CD14-positive monocyte (primary cell): ENCODE measurements around the gene GRIN3B. TPM values are rescaled to one million over a fixed set of nuclear protein-coding genes. Genes with fewer than 3 reads are reported as not detected.

ENCODE experiments used
- DNase-seq, 3 donors: peaks; one replicate each; pipeline ENCODE4 v3.0.0-alpha.2; 2011 to 2022
- H2AFZ ChIP-seq: 2 replicates; pipeline ENCODE4 v1.6.0; 2012; ENCODE audit warnings: mild to moderate bottlenecking, low read depth, low read length, inconsistent platforms; ENCODE audit not compliant: insufficient read depth, poor library complexity, severe bottlenecking
- H3K27ac ChIP-seq, 2 donors: 1 replicate in 1 of 2; 2 replicates in 1 of 2; pipeline ENCODE4 v1.5.1; 2012 to 2013; ENCODE audit warnings: low read length in 2 of 2, control low read depth in 1 of 2, inconsistent platforms in 1 of 2, low read depth in 1 of 2, mild to moderate bottlenecking in 1 of 2
- H3K27me3 ChIP-seq, 2 donors: one replicate each; pipeline versions ENCODE4 v1.6.0 to v1.6.1; 2011 to 2013; ENCODE audit warnings: low read length in 2 of 2; ENCODE audit not compliant: control insufficient read depth in 2 of 2, insufficient read depth in 2 of 2
- H3K36me3 ChIP-seq, 2 donors: replicated peaks in 1 of 2; 1 replicate in 1 of 2; 2 replicates in 1 of 2; pipeline versions ENCODE4 v1.5.1 to v1.6.1; 2012 to 2013; ENCODE audit warnings: low read length in 2 of 2, control low read depth in 1 of 2, inconsistent platforms in 1 of 2, mild to moderate bottlenecking in 1 of 2; ENCODE audit not compliant: insufficient read depth in 2 of 2, control insufficient read depth in 1 of 2
- H3K4me1 ChIP-seq, 2 donors: 1 replicate in 1 of 2; 2 replicates in 1 of 2; pipeline versions ENCODE4 v1.5.1 to v1.6.1; 2012 to 2013; ENCODE audit warnings: low read length in 2 of 2, control low read depth in 1 of 2, inconsistent platforms in 1 of 2, mild to moderate bottlenecking in 1 of 2, moderate library complexity in 1 of 2; ENCODE audit not compliant: insufficient read depth in 2 of 2, control insufficient read depth in 1 of 2
- H3K4me2 ChIP-seq: replicated peaks from 2 replicates; pipeline ENCODE3; 2012; ENCODE audit warnings: low read length, moderate library complexity, mild to moderate bottlenecking; ENCODE audit not compliant: poor library complexity, severe bottlenecking; ENCODE audit errors: extremely low read depth
- H3K4me3 ChIP-seq, 3 experiments: fragments of 200-600 bp in 1 of 3; sonication (generic) in 1 of 3; replicated peaks in 1 of 3; 1 replicate in 2 of 3; 2 replicates in 1 of 3; pipeline ENCODE4 v1.5.1; 2011 to 2013; ENCODE audit warnings: low read length in 3 of 3, mild to moderate bottlenecking in 3 of 3, control low read depth in 2 of 3, low read depth in 2 of 3, inconsistent platforms in 1 of 3, moderate library complexity in 1 of 3
- H3K79me2 ChIP-seq: 2 replicates; pipeline ENCODE4 v1.6.0; 2012; ENCODE audit warnings: mild to moderate bottlenecking, control low read depth, inconsistent platforms, low read length, moderate library complexity; ENCODE audit not compliant: insufficient read depth
- H3K9ac ChIP-seq: 2 replicates; pipeline ENCODE4 v1.6.0; 2017; ENCODE audit warnings: low read length, mild to moderate bottlenecking; ENCODE audit not compliant: insufficient read depth, poor library complexity, severe bottlenecking
- H3K9me3 ChIP-seq, 2 donors: replicated peaks in 1 of 2; 1 replicate in 1 of 2; 2 replicates in 1 of 2; pipeline versions ENCODE4 v1.5.1 to v1.6.1; 2012 to 2013; ENCODE audit warnings: low read length in 2 of 2, control low read depth in 1 of 2; ENCODE audit not compliant: control insufficient read depth in 1 of 2, insufficient read depth in 1 of 2
- H4K20me1 ChIP-seq: 2 replicates; pipeline ENCODE4 v1.6.0; 2012; ENCODE audit warnings: mild to moderate bottlenecking, low read length, control low read depth, moderate library complexity; ENCODE audit not compliant: insufficient read depth
- H3K27ac Mint-ChIP-seq, 7 donors: one replicate each; pipeline ENCODE4 v1.8.0; 2020; ENCODE audit warnings: mild to moderate bottlenecking in 7 of 7, mixed read lengths in 7 of 7, moderate library complexity in 6 of 7, inconsistent platforms in 2 of 7
- H3K27me3 Mint-ChIP-seq, 3 donors: one replicate each; pipeline ENCODE4 v1.8.0; 2021 to 2022; ENCODE audit warnings: low read depth in 3 of 3, mild to moderate bottlenecking in 3 of 3, mixed read lengths in 3 of 3, moderate library complexity in 3 of 3, inconsistent platforms in 1 of 3
- H3K36me3 Mint-ChIP-seq, 2 donors: one replicate each; pipeline ENCODE4 v1.8.0; 2020; ENCODE audit warnings: mixed read lengths in 2 of 2, inconsistent platforms in 1 of 2, mild to moderate bottlenecking in 1 of 2
- H3K4me1 Mint-ChIP-seq: one replicate; pipeline ENCODE4 v1.8.0; 2020; ENCODE audit warnings: mild to moderate bottlenecking, mixed read lengths
- H3K4me3 Mint-ChIP-seq, 2 donors: one replicate each; pipeline ENCODE4 v1.8.0; 2020; ENCODE audit warnings: mild to moderate bottlenecking in 2 of 2, mixed read lengths in 2 of 2, moderate library complexity in 1 of 2
- H3K9me3 Mint-ChIP-seq, 7 donors: one replicate each; pipeline ENCODE4 v1.8.0; 2020 to 2022; ENCODE audit warnings: mixed read lengths in 7 of 7, mild to moderate bottlenecking in 6 of 7, moderate library complexity in 6 of 7, inconsistent platforms in 2 of 7
- WGBS: methylation state at CpG from one replicate; pipeline ENCODE4 v1.1.5; 2013; ENCODE audit warnings: missing lambda C conversion rate; ENCODE audit not compliant: insufficient coverage; 5-methylcytosine and 5-hydroxymethylcytosine counted together
- intact Hi-C, 2 donors: fragments of 100-400 bp; cut with micrococcal nuclease; formaldehyde crosslinking; loops; one replicate each; pipeline versions ENCODE4 v1.15.0 to v1.15.1; 2023
- polyA plus RNA-seq, 3 donors: library from polyadenylated mRNA; depleted of rRNA in 1 of 3; unstranded in 2 of 3; stranded (reverse) in 1 of 3; fragments of 300-500 nt in 2 of 3; fragments of >200 nt in 1 of 3; fragmentation: Illumina TruSeq in 2 of 3; gene quantifications; 1 replicate in 2 of 3; 2 replicates in 1 of 3; pipeline ENCODE4 v1.2.3, GENCODE V29; 2012 to 2021
- TF ChIP-seq, protein P1 (sequence below): fragments of 200-600 bp; IDR thresholded peaks from one replicate; pipeline ENCODE4 v1.8.0; 2022; ENCODE audit warnings: antibody characterized with exemption, mild to moderate bottlenecking

Gene GRIN3B
- polyA plus RNA-seq, 3 donors, result 0.13 to 0.27 TPM; not detected in 1

DNA sequence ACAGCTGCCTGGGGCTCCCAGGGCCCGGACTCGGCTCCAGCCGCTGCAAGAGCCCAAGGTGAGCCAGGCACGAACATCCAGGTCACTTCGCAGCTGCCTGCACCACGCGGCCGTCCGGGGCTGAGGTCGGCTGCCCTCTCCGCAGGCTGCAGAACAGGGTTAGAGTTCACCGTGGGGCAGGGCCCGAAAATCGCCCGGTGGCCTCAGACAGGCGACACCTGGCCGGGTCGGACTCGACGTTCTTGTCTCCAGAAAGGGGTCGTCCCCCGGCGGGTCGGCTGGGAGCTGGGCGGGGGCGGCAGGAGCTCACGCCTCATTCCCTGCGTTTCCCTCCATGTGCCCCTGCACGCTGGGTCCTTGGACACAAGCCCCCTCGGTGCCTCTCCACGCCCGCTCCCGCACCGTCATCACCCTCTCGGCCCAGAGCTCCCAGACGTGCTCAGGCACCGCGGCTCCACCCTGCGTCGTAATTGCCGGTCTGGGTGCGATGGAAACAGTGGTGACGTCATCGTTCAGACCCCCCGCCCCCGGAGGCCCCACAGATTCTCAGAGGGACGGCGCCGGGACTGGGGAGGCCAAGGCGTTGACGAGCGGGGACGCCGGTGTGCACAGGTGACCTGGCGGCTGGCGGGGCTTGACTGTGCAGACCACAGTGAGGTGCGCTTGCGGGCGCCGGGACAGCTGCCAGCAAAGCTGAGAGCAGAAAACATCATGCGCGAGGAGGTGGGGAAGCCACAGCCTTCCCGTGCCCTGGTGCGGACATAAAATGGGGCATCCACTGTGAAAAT is 4.0 kb upstream of the GRIN3B start:
- H3K27me3 Mint-ChIP-seq, result peaks cover 49 to 65% (median 54%) of the 10 kb centered on the region in 3 donors
- intact Hi-C loops, result no loop called here
- peaks cover 7 to 11% of the 10 kb centered on the region in 2 donors for H3K36me3 Mint-ChIP-seq
- 24% methylated on average over 62 of the region's 64 CpGs for WGBS
- TF ChIP-seq, protein P1, sequence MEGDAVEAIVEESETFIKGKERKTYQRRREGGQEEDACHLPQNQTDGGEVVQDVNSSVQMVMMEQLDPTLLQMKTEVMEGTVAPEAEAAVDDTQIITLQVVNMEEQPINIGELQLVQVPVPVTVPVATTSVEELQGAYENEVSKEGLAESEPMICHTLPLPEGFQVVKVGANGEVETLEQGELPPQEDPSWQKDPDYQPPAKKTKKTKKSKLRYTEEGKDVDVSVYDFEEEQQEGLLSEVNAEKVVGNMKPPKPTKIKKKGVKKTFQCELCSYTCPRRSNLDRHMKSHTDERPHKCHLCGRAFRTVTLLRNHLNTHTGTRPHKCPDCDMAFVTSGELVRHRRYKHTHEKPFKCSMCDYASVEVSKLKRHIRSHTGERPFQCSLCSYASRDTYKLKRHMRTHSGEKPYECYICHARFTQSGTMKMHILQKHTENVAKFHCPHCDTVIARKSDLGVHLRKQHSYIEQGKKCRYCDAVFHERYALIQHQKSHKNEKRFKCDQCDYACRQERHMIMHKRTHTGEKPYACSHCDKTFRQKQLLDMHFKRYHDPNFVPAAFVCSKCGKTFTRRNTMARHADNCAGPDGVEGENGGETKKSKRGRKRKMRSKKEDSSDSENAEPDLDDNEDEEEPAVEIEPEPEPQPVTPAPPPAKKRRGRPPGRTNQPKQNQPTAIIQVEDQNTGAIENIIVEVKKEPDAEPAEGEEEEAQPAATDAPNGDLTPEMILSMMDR, result no peak
- Histone ChIP-seq H3K36me3 (no peaks in the 10 kb centered on the region), H3K9me3 (peaks cover 0 to 8% of the 10 kb centered on the region in 2 donors), H2AFZ (no peak overlapping the region), H3K27ac (no peak overlapping the region), H3K27me3 (peaks cover 14 to 58% of the 10 kb centered on the region in 2 donors), H4K20me1 (peaks cover 9% of the 10 kb centered on the region), H3K4me3 (no peak overlapping the region), H3K4me2 (no peak overlapping the region), H3K9ac (no peak overlapping the region), H3K4me1 (peaks cover 13 to 15% of the 10 kb centered on the region in 2 donors), H3K79me2 (no peaks in the 10 kb centered on the region)
- no peak overlapping the region for H3K27ac Mint-ChIP-seq
- H3K4me3 Mint-ChIP-seq, result peak overlapping the region in 1 of 2 donors; percentile 71
- H3K4me1 Mint-ChIP-seq, result peaks cover 11% of the 10 kb centered on the region
- peaks cover 0 to 16% (median 7%) of the 10 kb centered on the region in 7 donors for H3K9me3 Mint-ChIP-seq
- peak in 1 of 3 donors; percentile 34 for DNase-seq

DNA sequence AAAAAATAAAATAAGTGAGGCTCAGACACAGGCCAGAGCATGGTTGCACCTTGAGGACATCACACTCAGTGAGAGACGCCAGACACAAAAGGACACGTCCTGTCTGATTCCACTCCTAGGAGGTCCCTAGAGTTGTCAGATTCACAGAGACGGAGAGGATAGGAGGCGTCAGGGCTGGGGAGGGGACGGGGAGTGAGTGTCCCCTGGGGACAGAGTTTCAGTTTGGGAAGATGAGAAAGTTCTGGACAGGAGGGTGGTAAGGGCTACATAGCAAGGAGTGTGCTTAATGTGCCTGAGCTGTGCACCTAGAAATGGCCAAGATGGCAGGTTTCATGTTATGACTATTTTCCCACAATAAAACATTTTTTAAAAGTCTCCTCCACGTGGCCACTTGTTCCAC is 2.2 kb upstream of the GRIN3B start:
- TF ChIP-seq, protein P1, result no peak
- peaks cover 19 to 20% of the 10 kb centered on the region in 2 donors for H3K4me1 ChIP-seq
- Mint-ChIP-seq H3K4me1 (peaks cover 12% of the 10 kb centered on the region), H3K9me3 (peaks cover 0 to 16% (median 9%) of the 10 kb centered on the region in 7 donors), H3K4me3 (peak overlapping the region in 1 of 2 donors; percentile 78), H3K36me3 (peaks cover 0 to 7% of the 10 kb centered on the region in 2 donors), H3K27ac (no peak overlapping the region), H3K27me3 (peaks cover 55 to 82% (median 64%) of the 10 kb centered on the region in 3 donors)
- H2AFZ ChIP-seq, result no peak overlapping the region
- H4K20me1 ChIP-seq, result peaks cover 5% of the 10 kb centered on the region
- H3K4me3 ChIP-seq, result no peak overlapping the region
- H3K36me3 ChIP-seq, result no peaks in the 10 kb centered on the region
- H3K79me2 ChIP-seq, result no peaks in the 10 kb centered on the region
- DNase-seq, result no peak
- H3K9ac ChIP-seq, result no peak overlapping the region
- no peak overlapping the region for H3K27ac ChIP-seq
- intact Hi-C loops, result no loop called here
- no peak overlapping the region for H3K4me2 ChIP-seq
- peaks cover 0 to 8% of the 10 kb centered on the region in 2 donors for H3K9me3 ChIP-seq
- peaks cover 14 to 71% of the 10 kb centered on the region in 2 donors for H3K27me3 ChIP-seq
- 66% methylated on average over 5 of the region's 6 CpGs for WGBS
